HG03565 (cell line): ENCODE results near the gene MOXD1.
"Not testable (repeated sequence)": the region's sequence is repeated elsewhere in the genome, so short reads cannot be mapped to it uniquely, and the experiment has no call there.

Source experiments
- ATAC-seq: cut with Tn5 transposase; IDR thresholded peaks from one replicate; pipeline ENCODE4 v1.9.1; 2021; ENCODE audit warnings: mild to moderate bottlenecking, moderate library complexity; ENCODE audit not compliant: unreplicated experiment

The MOXD1 gene

GRCh38 chr6:132285004-132285780 lies 116.1 kb downstream of the MOXD1 start:
- ATAC-seq = no peak

- ATAC-seq = no peak
Observed at GRCh38 chr6:132282696-132283095, 118.6 kb downstream of the MOXD1 start.

- no peak for ATAC-seq
Observed at GRCh38 chr6:132280436-132280835, 120.8 kb downstream of the MOXD1 start.

DNA sequence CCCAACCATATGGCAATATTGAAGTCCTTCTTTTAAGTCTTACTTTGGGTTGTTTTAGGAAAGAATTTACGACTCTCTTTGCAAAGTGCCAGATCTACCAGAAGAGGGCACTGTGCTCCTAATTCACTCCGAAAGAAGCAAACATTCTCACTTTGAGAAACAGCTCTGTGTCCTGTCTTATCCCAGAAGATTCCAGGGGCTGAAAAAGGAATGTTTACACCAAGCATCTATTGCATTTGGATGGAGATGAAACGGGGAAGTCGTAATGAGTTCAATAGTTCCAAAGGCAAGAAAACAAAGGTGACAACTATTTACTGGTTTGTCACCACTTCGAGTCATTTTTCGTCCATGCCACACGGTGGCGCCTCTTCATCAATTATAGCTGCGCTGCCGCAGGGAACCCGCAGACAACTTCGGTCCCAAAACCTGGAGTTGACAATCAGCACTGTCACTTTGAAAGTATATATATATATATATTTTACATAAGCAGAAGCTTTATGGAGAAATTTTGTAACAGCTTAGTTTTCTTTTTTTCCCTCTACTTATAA lies 121.6 kb downstream of the MOXD1 start:
- ATAC-seq = peak; percentile 79

- no peak for ATAC-seq
Observed at GRCh38 chr6:132275066-132275970, 126.0 kb downstream of the MOXD1 start.

DNA sequence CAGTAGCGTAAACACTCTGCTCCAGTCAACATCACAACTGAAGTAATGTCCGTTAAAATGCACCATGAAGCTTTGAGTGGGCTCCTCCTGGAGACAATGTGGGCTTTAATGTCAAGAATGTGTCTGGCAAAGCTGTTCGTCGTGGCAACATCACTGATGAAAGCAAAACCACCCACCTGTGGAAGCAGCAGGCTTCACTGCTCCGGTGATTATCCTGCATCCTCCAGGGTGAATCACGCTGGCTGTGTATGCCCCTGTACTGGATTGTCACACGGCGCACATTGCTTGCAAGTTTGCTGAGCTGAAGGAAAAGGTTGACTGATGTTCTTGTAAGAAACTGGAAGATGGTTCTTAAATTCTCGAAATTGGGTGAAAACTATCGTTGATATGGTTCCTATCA lies 128.5 kb downstream of the MOXD1 start:
- no peak for ATAC-seq

DNA sequence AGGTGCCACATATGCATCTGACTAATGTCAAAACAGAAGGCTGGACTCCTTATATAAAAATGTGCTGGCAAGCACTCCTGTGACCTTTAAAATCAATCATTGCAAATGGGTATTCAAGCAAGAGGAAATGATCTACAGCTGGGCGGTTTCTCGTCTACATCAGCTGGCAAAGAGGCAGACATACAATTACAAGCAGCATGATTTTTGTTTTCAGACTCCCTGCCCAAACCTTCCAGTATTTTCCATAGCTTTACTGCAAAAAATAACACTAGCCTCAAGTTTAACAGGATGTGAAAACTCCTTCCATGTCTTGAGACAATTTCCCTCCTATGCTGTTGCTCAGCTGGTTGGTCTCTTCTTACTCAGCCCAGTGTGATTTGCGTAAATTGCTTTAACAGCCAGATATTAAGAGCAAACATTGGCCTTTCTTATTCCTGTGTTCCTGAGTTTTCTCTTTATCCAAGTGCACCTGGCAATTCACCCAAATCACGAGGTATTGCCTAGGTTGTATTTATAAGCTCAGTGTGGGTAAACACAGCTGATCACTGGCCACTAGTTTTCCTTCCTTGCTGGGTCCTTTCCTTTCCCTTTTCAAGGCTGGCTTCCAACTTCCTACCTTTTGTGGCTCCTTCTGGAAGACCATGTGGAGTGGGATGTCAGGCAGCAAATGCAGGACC lies 130.4 kb downstream of the MOXD1 start:
- ATAC-seq = no peak

- ATAC-seq = not testable (repeated sequence)
Observed at GRCh38 chr6:132268666-132269065, 132.6 kb downstream of the MOXD1 start.

- ATAC-seq = no peak
Observed at GRCh38 chr6:132268209-132268608, 133.1 kb downstream of the MOXD1 start.

GRCh38 chr6:132265451-132266097 lies 135.7 kb downstream of the MOXD1 start:
- no peak for ATAC-seq

DNA sequence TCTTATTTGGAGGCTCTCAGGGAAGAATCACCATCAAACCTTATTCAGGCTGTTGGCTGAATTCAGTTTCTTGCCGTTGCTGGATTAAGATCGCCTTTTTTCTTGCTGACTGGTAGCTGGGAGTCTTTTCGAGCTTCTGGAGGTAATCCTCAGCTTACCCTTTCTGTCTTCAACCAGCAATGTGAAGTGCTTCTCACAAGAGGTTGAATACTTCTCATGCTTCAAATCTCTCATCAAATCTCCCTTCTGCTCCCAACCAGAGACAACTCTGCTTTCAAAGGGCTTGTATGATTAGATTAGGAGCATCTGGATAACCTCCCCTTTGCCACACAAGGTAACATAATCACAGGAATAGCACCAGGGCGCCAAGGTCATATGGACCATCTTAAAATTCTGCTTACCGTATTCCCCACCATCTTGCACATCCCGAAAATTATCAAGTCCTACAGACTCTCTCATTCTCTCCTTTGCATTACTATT lies 137.2 kb downstream of the MOXD1 start:
- ATAC-seq = no peak

DNA sequence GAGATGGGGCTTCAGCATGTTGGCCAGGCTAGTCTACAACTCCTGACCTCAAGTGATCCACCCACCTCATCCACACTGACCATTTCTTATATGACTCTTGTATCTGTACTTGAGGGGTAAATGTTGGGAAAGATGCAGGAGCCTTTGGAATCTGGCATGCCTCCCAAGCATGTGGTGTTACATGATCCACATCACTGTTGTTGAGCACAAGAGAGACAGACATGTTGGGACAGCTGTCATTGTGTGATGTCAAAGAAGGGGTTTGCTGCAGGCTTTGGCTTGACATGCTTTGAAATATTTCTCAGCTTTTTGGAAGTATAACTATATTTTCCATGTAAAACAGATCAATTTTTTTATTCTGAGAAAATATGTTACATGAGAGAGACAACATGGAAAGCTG lies 139.9 kb downstream of the MOXD1 start:
- ATAC-seq = no peak

DNA sequence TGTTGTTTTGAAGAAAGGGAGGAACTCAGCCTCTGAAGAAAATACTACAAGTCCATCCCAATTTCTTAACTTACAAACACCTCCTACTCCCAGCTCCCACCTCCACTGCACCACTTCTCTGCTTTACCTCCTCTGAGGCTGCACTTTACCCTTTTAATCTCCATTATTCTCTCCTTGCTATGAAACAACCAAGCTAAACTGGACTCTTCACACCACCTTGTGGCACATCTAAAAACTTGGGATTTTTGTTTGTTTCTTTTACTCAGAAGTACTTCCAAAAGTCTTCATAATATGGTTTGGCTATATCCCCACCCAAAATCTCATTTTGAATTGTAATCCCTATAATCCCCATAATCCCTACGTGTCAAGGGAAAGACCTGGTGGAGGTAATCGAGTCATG lies 142.2 kb downstream of the MOXD1 start:
- ATAC-seq = no peak

DNA sequence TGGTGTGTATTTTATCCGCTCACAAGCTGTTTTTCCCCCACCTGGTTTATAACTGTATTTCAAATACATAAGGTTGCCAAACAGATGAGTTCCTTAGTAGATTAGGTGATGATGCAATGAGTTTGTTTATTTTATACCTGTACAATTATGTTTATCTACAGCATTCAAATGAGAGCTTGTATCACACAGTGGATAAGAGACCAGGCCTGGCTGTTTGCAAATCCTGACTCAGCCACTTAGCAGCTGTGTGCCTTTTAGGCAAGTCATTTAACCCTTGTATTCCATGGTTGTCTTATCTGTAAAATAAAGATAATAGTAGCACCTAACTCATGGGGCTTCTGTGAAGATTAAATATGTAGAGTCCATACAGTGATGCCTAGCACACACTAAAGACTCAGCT lies 143.7 kb downstream of the MOXD1 start:
- no peak for ATAC-seq

- ATAC-seq = no peak
Observed at GRCh38 chr6:132256457-132256856, 144.8 kb downstream of the MOXD1 start.

DNA sequence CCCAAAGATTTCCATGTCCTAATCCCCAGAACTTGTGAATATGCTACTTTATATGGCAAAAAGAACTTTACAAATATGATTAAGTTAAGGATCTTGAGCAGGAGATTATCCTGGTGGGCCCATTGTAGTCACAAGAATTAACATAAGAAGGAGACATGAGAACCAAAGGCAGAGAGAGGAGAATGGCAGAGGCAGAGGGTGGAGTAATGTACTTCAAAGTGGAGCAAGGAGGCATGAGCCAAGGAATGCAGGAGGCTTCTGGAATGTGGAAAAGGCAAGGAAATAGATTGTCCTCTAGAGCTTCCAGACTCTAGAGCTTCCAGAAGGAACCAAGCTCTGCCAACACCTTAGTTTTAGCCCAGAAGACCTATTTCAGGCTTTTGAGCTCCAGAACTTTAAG lies 147.4 kb downstream of the MOXD1 start:
- ATAC-seq = no peak

DNA sequence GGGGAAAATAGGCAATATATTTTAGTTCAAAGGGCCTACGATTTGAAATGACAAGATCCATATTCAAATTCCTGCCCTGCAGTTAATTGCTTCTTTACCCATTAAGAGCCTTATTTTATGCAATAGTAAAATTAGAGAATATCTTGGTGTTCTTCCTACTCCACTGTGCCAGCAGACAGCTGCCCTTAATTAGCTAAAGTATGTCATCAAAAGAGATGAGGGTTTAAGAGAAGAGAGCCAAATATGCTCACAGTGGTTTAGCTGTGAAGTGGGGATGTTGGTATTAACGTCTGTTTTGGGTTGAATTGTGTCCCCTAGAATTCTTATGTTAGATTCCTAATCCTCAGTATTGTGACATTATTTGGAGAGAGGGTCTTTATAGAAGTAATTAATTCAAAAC lies 148.1 kb downstream of the MOXD1 start:
- ATAC-seq = no peak

- ATAC-seq = no peak
Observed at GRCh38 chr6:132252113-132252512, 149.2 kb downstream of the MOXD1 start.

GRCh38 chr6:132251711-132252110 lies 149.6 kb downstream of the MOXD1 start:
- ATAC-seq = no peak

GRCh38 chr6:132247381-132248159 lies 153.7 kb downstream of the MOXD1 start:
- ATAC-seq = no peak
